T-helper 1 cell treated with Interleukin-12 subunit alpha and Interleukin-12 subunit beta and Interleukin-4 antibody, amounts not matched to agents 30 μg/mL and 1 μg/mL, for 36 hours (primary cell): Measurements from ENCODE around the gene SLC38A1.
A peak's percentile ranks its signal among the peaks of the same experiment; 100 is the strongest.

Experiments
- H3K27ac Mint-ChIP-seq: one replicate; pipeline ENCODE4 v1.8.0; 2021; ENCODE audit warnings: mild to moderate bottlenecking, mixed read lengths
- H3K27me3 Mint-ChIP-seq: one replicate; pipeline ENCODE4 v1.8.0; 2021; ENCODE audit warnings: low read depth, mixed read lengths
- H3K36me3 Mint-ChIP-seq: one replicate; pipeline ENCODE4 v1.8.0; 2021; ENCODE audit warnings: low read depth, mixed read lengths
- H3K4me1 Mint-ChIP-seq: one replicate; pipeline ENCODE4 v1.8.0; 2021; ENCODE audit warnings: low read depth, mixed read lengths
- H3K4me3 Mint-ChIP-seq: one replicate; pipeline ENCODE4 v1.8.0; 2021; ENCODE audit warnings: mild to moderate bottlenecking, moderate library complexity, mixed read lengths
- H3K9me3 Mint-ChIP-seq: one replicate; pipeline ENCODE4 v1.8.0; 2021; ENCODE audit warnings: mixed read lengths

Gene SLC38A1

DNA sequence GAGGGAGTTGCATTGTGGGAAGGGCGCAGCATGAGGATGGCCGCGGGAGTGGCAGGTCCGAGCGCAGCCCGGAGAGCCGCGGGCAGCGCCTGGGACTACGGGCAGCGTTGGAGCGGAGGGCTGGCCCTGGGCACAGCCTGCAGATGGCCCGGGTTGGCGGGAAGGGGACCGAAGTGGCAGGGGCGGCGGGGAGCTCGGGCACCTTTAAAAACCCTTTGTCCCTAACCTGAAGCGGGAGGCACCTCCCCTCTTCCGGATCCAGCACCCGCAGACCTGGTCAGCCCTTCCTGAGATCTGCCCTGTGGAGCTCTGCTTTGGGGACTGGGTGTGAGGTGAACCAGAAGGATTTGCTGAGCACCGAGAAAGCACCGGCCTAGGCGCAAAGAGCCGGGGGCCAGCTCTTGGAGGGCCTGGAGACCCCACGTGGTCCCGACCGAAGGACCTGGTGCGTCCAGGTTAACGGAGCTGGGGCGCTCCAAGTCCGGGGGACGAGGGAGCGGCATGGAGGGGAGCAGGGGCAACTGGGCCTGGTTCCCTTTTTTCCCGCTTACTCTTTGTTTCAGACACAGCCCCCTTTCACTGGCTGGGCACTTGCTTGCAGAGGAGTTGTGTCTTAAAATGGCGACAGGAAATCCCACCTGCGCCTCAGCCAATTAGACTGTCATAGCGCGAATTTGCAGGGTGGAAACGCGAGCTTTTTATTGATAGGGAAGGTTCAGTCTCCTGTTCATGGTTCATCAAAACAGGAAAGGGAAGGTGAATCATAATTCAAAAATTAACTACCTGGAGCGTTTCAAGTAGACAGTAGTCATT, 792 bp upstream of the SLC38A1 start:
- no peaks in the 10 kb centered on the region for H3K9me3 Mint-ChIP-seq
- H3K27me3 Mint-ChIP-seq: no peaks in the 10 kb centered on the region
- H3K27ac Mint-ChIP-seq: no peak overlapping the region
- H3K4me3 Mint-ChIP-seq: no peak overlapping the region
- peaks cover 17% of the 10 kb centered on the region for H3K4me1 Mint-ChIP-seq
- peaks cover 11% of the 10 kb centered on the region for H3K36me3 Mint-ChIP-seq

DNA sequence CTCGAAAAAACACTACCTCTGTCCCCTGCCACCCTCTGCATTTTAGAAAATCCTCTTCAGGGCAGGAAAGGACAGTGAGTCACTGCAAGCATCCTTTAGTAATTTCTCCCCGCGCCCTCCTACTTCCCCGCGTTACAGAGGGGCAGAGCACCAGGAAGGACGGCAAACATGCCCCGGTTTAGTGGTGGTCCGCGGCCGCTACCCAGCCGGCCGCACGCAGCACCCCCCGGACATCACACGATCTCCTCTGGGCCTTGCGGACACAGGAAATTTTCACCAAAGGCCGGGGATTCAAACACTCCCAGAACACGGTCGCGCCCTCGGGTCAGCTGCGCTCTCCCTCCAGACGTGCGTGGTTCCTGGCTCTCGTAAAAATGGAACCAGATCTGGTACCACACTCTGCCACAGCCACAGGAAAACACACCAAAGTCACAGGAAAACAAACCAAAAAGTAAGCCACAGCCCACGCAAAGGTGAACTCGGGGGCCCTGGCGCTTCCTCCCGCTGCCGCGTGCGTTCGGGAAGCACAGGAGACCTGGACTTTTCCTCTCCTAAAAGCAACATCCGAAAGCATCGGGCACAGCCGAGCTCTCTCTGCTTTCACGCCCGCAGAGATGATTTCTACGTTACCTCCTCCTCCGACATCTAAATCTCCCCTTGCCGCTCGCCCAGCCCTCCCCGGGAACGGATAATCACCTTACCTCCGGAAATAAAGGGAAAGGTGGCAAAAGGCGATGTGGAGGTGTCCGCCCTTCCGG, 839 bp downstream of the SLC38A1 start:
- Mint-ChIP-seq H3K9me3 (no peaks in the 10 kb centered on the region), H3K4me1 (peaks cover 25% of the 10 kb centered on the region), H3K27me3 (no peaks in the 10 kb centered on the region), H3K4me3 (no peak overlapping the region), H3K36me3 (peaks cover 11% of the 10 kb centered on the region), H3K27ac (no peak overlapping the region)

DNA sequence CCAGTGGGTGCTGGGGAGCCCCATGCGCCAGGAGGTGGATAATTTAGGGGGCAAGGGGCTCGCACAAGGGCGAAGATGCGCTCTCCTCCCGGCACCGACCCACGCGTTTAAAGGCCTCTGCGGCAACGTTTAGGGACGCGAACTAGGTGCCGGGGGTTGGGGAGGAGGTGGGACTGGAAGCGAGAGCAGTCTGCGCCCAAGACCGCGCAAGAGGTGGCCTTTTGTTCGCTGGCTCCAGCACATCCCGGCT, 1.3 kb downstream of the SLC38A1 start:
- Mint-ChIP-seq H3K9me3 (no peaks in the 10 kb centered on the region), H3K4me3 (no peak overlapping the region), H3K4me1 (peaks cover 28% of the 10 kb centered on the region), H3K36me3 (peaks cover 15% of the 10 kb centered on the region), H3K27me3 (no peaks in the 10 kb centered on the region), H3K27ac (no peak overlapping the region)

DNA sequence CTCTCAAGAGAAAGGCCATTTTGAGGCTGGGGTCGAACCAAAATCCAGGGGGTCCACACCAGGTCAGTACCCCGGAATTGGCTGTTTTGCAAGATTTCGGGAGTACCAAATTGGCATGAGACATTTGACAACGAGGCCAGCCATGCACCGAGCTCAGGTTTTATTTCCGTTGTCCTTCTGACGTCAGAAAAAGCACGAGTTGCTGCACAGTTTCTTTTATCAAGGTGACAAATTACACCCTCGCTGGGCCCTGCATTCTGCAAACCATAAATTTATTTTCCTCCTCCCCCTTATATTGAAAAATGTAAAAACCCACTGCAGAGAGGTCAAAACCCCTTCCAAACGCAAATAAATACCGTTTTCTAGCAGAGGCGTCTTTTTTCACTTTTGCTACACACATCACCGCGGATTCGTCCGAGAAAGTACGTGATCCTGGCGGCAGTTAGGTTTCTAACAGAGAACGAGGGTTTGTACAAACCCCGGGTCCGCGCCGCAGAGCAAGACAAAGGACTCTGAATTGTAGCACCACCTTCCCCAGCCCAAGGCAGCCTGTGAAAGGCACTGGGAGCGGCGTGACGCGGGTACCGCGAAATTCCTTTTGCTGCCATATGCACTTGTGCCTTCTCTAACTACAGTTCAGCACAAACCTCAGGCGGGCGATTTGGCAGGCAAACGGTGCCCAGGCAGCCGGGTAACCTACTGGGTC, 1.8 kb downstream of the SLC38A1 start:
- Mint-ChIP-seq H3K27me3 (no peaks in the 10 kb centered on the region), H3K27ac (no peak overlapping the region), H3K4me3 (no peak overlapping the region), H3K9me3 (no peaks in the 10 kb centered on the region), H3K36me3 (peaks cover 15% of the 10 kb centered on the region), H3K4me1 (peaks cover 27% of the 10 kb centered on the region)

DNA sequence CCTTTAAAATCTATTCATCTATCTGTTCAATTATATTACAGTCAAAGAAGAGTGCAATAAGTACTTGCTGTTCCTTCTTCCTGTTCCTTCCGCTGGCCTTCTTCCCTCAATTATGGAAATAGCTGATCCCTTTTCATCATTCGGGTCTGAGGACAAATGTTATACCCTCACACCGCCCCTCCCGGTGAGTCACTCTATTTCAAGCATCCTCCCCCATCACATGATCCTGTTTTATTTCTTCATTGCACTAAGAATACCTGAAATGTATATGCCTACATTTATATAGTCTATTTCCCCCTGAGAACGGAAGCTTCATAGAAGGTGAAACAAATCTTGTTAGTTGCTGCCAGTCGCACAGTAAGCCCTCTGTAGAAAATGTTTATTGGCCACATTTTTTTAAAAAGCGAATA, 2.5 kb downstream of the SLC38A1 start:
- H3K4me1 Mint-ChIP-seq: peaks cover 31% of the 10 kb centered on the region
- no peak overlapping the region for H3K27ac Mint-ChIP-seq
- H3K9me3 Mint-ChIP-seq: no peaks in the 10 kb centered on the region
- H3K27me3 Mint-ChIP-seq: no peaks in the 10 kb centered on the region
- no peak overlapping the region for H3K4me3 Mint-ChIP-seq
- peaks cover 15% of the 10 kb centered on the region for H3K36me3 Mint-ChIP-seq

DNA sequence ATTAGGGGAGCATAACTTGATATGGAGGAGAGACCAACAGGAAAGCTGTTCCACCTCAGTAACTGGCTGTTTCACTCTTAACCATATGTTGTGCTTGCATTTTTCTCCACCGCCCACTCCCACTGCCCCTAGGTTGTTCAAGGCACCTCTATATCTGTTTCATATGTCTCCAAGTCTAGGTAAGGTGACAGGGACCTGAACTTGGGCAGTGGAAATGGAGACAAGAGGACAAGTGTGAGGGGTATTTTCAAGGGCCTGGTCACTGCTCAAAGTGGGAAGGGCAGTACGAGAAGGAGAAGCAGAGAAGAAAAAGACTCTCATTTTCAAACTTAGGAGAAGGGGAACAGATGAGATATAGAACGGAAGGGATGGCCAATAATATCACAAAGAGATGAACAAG, 3.1 kb downstream of the SLC38A1 start:
- Mint-ChIP-seq H3K27ac (no peak overlapping the region), H3K4me1 (peaks cover 26% of the 10 kb centered on the region), H3K9me3 (no peaks in the 10 kb centered on the region), H3K4me3 (no peak overlapping the region), H3K27me3 (no peaks in the 10 kb centered on the region), H3K36me3 (peaks cover 15% of the 10 kb centered on the region)

DNA sequence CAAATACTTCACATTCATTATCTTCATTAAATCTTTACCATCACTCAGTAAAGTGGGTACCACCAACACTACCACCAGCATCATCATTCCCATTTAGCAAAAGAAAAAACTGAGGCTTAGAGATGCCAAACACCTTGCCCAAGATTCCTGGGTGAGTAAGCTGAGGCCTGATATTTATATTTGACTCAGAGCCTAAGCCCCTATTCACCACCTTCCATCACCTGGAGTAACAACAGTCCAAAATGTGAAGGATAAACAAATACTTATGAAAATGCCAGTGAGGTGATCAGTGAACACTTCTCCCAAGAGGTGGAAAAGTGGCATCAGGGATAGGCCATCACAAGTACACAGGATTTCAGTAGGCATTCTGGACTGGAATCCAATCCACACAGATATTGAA, 3.7 kb downstream of the SLC38A1 start:
- H3K36me3 Mint-ChIP-seq: peaks cover 15% of the 10 kb centered on the region
- peaks cover 22% of the 10 kb centered on the region for H3K4me1 Mint-ChIP-seq
- no peak overlapping the region for H3K27ac Mint-ChIP-seq
- no peaks in the 10 kb centered on the region for H3K27me3 Mint-ChIP-seq
- H3K4me3 Mint-ChIP-seq: no peak overlapping the region
- H3K9me3 Mint-ChIP-seq: no peaks in the 10 kb centered on the region

DNA sequence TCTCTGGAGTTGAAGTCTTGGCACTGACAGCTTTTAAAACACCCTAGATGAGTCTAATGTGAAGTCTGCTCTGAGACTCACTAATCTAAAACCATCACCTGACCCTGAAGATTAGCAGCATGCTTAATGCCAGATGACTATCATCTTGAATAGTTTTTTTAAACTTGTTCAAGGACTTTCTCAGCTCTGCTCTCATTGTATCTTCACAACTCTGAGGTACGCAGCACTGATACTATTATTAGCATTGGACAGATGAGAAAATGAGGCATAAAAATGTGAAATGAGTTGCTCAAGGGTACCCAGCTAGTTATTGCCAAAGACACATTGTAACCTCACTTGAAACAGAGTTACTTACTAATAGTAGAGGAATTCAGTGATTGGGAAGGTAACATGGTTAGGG, 4.8 kb downstream of the SLC38A1 start:
- Mint-ChIP-seq H3K4me3 (peak overlapping the region; percentile 22), H3K36me3 (peaks cover 15% of the 10 kb centered on the region), H3K4me1 (peaks cover 19% of the 10 kb centered on the region), H3K27ac (no peak overlapping the region), H3K27me3 (no peaks in the 10 kb centered on the region), H3K9me3 (no peaks in the 10 kb centered on the region)

DNA sequence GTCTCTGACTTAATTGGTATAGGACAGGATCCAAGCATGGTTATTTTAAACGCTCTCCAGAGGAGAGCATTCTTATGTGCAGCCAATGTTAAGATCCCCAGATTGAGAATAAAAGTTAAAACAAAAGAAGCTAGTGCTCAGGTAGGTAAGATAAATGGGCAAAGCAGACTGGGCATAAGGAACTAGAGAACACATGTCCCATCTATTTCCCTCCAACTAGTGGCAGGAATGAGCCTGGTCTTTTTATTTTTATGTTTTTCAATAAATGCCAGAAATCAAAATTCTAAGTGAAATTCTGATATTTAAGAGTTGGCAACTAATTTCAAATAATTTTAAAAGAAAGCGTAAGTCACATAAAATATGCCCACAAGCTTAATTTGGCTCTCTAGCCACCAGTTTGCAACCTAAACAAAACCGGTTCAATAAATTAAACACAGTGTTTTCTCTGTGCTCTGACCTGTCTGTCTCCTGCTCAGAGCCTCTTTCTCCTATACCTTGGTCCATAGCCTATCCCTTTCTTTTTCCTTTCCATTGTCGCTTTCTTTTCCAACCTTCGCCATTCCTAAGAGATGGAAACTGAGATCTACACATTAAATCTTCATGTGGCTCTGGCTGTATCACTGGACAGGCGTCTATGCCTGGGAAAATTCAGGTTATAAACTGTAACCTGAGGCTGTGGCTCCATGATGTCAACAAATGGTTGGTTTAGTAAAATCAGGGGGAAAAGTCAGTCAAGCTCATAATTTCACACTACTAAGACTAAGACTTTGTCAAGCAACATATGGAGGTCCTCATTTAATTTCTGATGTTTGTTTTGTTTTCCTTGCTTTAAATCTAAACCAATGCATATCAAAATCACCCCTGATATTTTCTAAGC, 5.5 kb downstream of the SLC38A1 start:
- Mint-ChIP-seq H3K9me3 (no peaks in the 10 kb centered on the region), H3K4me3 (no peak overlapping the region), H3K36me3 (peaks cover 10% of the 10 kb centered on the region), H3K27me3 (no peaks in the 10 kb centered on the region), H3K27ac (no peak overlapping the region), H3K4me1 (peaks cover 19% of the 10 kb centered on the region)

DNA sequence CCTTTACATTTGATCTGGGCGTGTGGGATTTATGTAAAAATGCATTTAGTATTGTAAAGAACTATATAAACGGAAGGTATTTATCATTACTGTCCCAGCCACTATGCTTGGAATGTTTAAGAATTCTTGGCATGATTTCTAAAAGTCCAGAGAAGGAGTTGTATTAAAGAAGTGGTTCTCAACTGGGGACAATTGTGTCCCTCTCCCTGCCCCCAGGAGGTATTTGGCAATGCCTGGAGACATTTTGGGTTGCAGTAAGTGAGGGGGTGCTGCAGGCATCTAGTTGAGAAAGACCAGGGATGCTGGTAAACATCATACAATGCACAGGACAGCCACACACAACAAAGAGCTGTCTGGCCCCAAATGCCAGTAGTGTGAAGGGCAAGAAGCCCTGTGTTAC, 7.2 kb downstream of the SLC38A1 start:
- Mint-ChIP-seq H3K4me3 (no peak overlapping the region), H3K4me1 (peaks cover 31% of the 10 kb centered on the region), H3K27me3 (no peaks in the 10 kb centered on the region), H3K9me3 (no peaks in the 10 kb centered on the region), H3K27ac (peak overlapping the region; percentile 11), H3K36me3 (peaks cover 8% of the 10 kb centered on the region)

DNA sequence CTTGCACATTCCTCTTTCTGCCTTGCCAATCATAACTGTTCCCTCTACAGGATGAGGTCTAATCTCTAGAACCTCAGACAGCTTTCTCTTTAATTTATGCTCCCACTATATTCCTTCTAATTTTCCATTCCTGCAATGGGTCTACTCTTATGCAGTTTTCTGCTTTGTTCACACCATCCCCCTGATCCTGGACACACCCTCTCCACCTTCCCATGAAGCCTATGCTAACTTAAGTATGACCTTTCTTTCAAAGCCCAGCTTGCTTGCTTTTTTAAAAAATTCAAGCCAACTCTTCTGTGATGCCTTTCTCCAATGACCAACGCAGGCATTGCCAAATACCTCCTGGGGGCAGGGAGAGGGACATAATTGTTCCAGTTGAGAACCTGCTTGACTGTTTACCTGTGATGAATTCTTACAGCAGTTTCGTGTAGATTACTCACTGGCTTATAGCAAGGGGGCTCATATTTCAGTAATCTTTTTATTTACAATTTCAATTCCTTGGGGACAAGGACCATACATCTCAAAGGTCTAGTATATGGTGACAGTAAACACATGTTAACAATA, 7.8 kb downstream of the SLC38A1 start:
- H3K4me3 Mint-ChIP-seq: no peak overlapping the region
- no peaks in the 10 kb centered on the region for H3K9me3 Mint-ChIP-seq
- H3K27ac Mint-ChIP-seq: no peak overlapping the region
- peaks cover 34% of the 10 kb centered on the region for H3K4me1 Mint-ChIP-seq
- H3K36me3 Mint-ChIP-seq: peaks cover 12% of the 10 kb centered on the region
- H3K27me3 Mint-ChIP-seq: no peaks in the 10 kb centered on the region

DNA sequence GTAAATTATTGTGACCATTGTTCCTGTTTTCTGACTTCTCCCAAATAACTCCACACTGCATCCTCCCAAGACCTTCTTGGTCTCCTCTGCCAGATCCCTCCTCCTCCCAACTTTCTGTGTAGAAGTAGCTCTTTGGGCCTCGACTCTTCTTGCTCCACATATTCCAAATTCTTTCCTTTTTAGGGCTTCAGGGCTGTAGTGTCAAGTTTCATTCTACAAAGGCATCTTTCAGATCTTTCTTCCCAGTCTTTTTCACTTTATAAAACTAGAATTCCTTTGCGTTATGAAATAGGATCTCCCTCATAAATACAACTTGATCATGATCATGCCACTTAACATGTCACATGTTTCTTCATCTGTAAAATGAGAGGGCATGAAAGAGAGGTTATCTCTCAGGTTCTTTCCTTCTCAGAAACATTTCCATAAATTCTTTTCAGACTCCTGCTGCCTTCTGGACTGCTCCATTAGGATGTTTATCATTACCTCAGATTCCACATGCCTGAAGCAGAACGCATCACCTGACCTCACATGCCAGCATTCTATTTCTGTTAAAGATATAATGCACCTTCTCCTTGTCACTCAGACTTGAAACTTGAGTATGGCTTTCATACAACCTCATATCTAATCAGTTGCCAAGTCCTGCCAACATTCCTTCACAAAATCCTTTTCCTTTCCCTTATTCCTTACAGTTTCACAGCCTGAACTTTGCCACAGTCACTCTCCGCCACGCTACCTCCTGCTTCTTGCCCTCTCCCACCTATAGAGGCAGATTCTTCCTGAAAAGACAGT, 8.5 kb downstream of the SLC38A1 start:
- Mint-ChIP-seq H3K9me3 (no peaks in the 10 kb centered on the region), H3K27me3 (no peaks in the 10 kb centered on the region), H3K27ac (no peak overlapping the region), H3K4me1 (peaks cover 34% of the 10 kb centered on the region), H3K4me3 (no peak overlapping the region), H3K36me3 (peaks cover 13% of the 10 kb centered on the region)

DNA sequence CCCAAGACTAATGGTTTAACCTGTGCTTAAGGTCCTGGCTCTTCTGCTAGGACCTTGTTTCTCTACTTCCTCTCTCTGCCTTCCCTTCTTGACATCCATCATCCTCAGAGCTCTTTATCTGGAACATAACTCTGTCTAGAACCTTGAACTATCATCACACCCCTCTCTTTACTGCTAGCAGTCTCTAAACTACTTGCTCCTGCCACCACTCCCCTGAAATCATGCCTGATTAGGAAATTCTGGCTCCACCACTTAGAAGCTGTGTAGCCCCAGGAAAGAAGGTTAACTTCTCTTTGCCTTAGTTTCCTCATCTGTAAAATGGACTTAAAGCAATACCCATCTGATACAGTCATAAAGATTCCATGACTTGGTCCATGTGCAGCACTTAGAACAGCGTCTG, 9.1 kb downstream of the SLC38A1 start:
- no peaks in the 10 kb centered on the region for H3K9me3 Mint-ChIP-seq
- peaks cover 34% of the 10 kb centered on the region for H3K4me1 Mint-ChIP-seq
- peaks cover 18% of the 10 kb centered on the region for H3K36me3 Mint-ChIP-seq
- H3K27ac Mint-ChIP-seq: no peak overlapping the region
- no peaks in the 10 kb centered on the region for H3K27me3 Mint-ChIP-seq
- no peak overlapping the region for H3K4me3 Mint-ChIP-seq
